Naive thymus-derived CD4-positive, alpha-beta T cell (primary cell): ENCODE data around the gene NUP205. TPM values are rescaled to one million over a fixed set of nuclear protein-coding genes. Genes with fewer than 3 reads are reported as not detected.

Source experiments
- ATAC-seq: fragments of 150-1000 bp; cut with Tn5 transposase; 2 replicates; pipeline ENCODE4 v1.10.0; 2021; ENCODE audit warnings: mild to moderate bottlenecking, moderate library complexity
- CTCF ChIA-PET: fragments of 350-600 bp; sonication (Branson Sonifier 250); formaldehyde crosslinking; loops from one replicate; lab custom pipeline; 2021; ENCODE audit warnings: antibody characterized with exemption; lab: Charles Lee
- POLR2A ChIA-PET: fragments of 350-600 bp; sonication (Branson Sonifier 250); formaldehyde crosslinking; loops from one replicate; lab custom pipeline; 2021; ENCODE audit warnings: antibody characterized with exemption, inconsistent platforms; lab: Charles Lee
- DNase-seq, 9 donors: peaks; one replicate each; pipeline versions ENCODE4 v3.0.0 to v3.0.0-alpha.2; 2020 to 2022; ENCODE audit warnings: mixed read lengths in 1 of 9
- H3K27ac ChIP-seq: one replicate; pipeline ENCODE4 v1.7.0; 2013; ENCODE audit warnings: mild to moderate bottlenecking, low read depth, low read length, moderate library complexity
- H3K27me3 ChIP-seq, 2 donors: one replicate each; pipeline ENCODE4 v1.7.0; 2013; ENCODE audit warnings: low read length in 2 of 2, mild to moderate bottlenecking in 2 of 2, moderate library complexity in 2 of 2; ENCODE audit not compliant: control insufficient read depth in 2 of 2, insufficient read depth in 2 of 2
- H3K36me3 ChIP-seq, 3 experiments: 1 replicate in 2 of 3; 2 replicates in 1 of 3; pipeline ENCODE4 v1.7.0; 2013; ENCODE audit warnings: low read length in 3 of 3, mild to moderate bottlenecking in 3 of 3, moderate library complexity in 1 of 3; ENCODE audit not compliant: insufficient read depth in 3 of 3, control insufficient read depth in 2 of 3
- H3K4me1 ChIP-seq, 2 donors: one replicate each; pipeline ENCODE4 v1.7.0; 2013; ENCODE audit warnings: low read length in 2 of 2, mild to moderate bottlenecking in 2 of 2, moderate library complexity in 1 of 2; ENCODE audit not compliant: control insufficient read depth in 2 of 2, insufficient read depth in 2 of 2
- H3K4me3 ChIP-seq: 2 replicates; pipeline ENCODE4 v1.7.0; 2013; ENCODE audit warnings: mild to moderate bottlenecking, low read length
- H3K9me3 ChIP-seq, 3 experiments: 1 replicate in 2 of 3; 2 replicates in 1 of 3; pipeline ENCODE4 v1.7.0; 2013; ENCODE audit warnings: low read length in 3 of 3; ENCODE audit not compliant: control insufficient read depth in 2 of 3
- H3K27ac Mint-ChIP-seq, 9 donors: one replicate each; pipeline ENCODE4 v1.8.0; 2020 to 2022; ENCODE audit warnings: mixed read lengths in 9 of 9, mild to moderate bottlenecking in 8 of 9, moderate library complexity in 5 of 9, inconsistent platforms in 2 of 9
- H3K27me3 Mint-ChIP-seq, 5 donors: one replicate each; pipeline ENCODE4 v1.8.0; 2021 to 2022; ENCODE audit warnings: mixed read lengths in 5 of 5, mild to moderate bottlenecking in 1 of 5
- H3K36me3 Mint-ChIP-seq, 5 donors: one replicate each; pipeline ENCODE4 v1.8.0; 2020 to 2022; ENCODE audit warnings: mixed read lengths in 5 of 5, mild to moderate bottlenecking in 3 of 5, inconsistent platforms in 1 of 5
- H3K4me1 Mint-ChIP-seq, 7 donors: one replicate each; pipeline ENCODE4 v1.8.0; 2020 to 2022; ENCODE audit warnings: mixed read lengths in 7 of 7, mild to moderate bottlenecking in 3 of 7, inconsistent platforms in 1 of 7
- H3K4me3 Mint-ChIP-seq, 10 donors: one replicate each; pipeline ENCODE4 v1.8.0; 2020 to 2022; ENCODE audit warnings: mild to moderate bottlenecking in 10 of 10, mixed read lengths in 10 of 10, moderate library complexity in 6 of 10, inconsistent platforms in 2 of 10
- H3K9me3 Mint-ChIP-seq, 11 donors: one replicate each; pipeline ENCODE4 v1.8.0; 2020 to 2022; ENCODE audit warnings: mixed read lengths in 11 of 11, mild to moderate bottlenecking in 4 of 11, inconsistent platforms in 1 of 11, moderate library complexity in 1 of 11
- intact Hi-C, 2 donors: fragments of 100-400 bp; cut with micrococcal nuclease; formaldehyde crosslinking; loops; one replicate each; pipeline ENCODE4 v1.15.1; 2023
- polyA plus RNA-seq, 2 donors: library from polyadenylated mRNA; unstranded; fragments of 300-500 nt; fragmentation: Illumina TruSeq; gene quantifications; one replicate each; pipeline ENCODE4 v1.2.3, GENCODE V29; 2021
- total RNA-seq, 6 experiments: library from RNA in 5 of 6; stranded (reverse) in 5 of 6; gene quantifications; 1 replicate in 5 of 6; 2 replicates in 1 of 6; pipeline ENCODE4 v1.2.3 and lab custom pipeline; 2021 to 2026

NUP205 gene
- total and polyA plus RNA-seq, 7 experiments from 2014 or later: 22.9 to 88.8 (median 54.3) TPM

DNA sequence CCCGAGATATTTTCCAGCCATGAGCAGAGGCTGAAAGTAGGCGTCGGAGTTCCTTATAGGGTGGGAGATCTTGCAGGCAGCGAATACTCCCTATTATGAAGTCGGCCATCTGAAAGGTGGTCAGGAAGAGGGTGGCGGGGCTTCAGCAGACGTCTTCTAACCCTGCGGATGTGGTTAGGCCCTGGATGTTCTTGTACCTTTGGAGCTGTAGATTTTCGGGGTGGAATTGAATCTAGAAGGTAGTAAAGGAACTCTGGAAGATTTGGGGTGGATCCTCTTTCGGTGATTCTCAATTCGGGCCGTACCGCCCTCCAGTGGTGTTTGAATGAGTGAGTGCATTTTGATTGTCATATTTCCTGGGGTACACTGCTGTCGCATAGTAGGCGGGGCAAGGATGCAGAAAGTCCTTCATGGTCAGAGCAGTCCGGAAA, 635 bp downstream of the NUP205 start:
- H3K36me3 Mint-ChIP-seq: peaks cover 0 to 14% (median 0%) of the 10 kb centered on the region in 5 donors
- H3K4me1 ChIP-seq: peaks cover 6% of the 10 kb centered on the region in 2 donors
- H3K4me3 ChIP-seq: peak overlapping the region; percentile 89
- H3K9me3 ChIP-seq: no peaks in the 10 kb centered on the region
- intact Hi-C loops: loop anchor here (1.0 to 10.0 kb wide), 6 partner anchors 143 to 1431 kb away; partner anchors contain the start of genes LRGUK (in 1 of the 2) and TMEM140 (in 1 of the 2)
- no peak overlapping the region for H3K27ac Mint-ChIP-seq
- peaks cover 0 to 6% (median 0%) of the 10 kb centered on the region in 3 experiments for H3K36me3 ChIP-seq
- peak; percentile 78 for ATAC-seq
- H3K4me3 Mint-ChIP-seq: no peak overlapping the region
- peaks cover 10 to 35% (median 25%) of the 10 kb centered on the region in 7 donors for H3K4me1 Mint-ChIP-seq
- no peaks in the 10 kb centered on the region for H3K27me3 ChIP-seq
- H3K27ac ChIP-seq: peak overlapping the region; percentile 92
- H3K27me3 Mint-ChIP-seq: peaks cover 0 to 6% (median 0%) of the 10 kb centered on the region in 5 donors
- POLR2A ChIA-PET: interaction anchor here (0.6 to 2.0 kb wide), 3 partner anchors 12 to 278 kb away, joined by 3 to 8 read pairs (median 6); no protein-coding TSS in a partner anchor
- CTCF ChIA-PET: interaction anchor here (1.3 kb wide), 1 partner anchor 58 kb away, joined by 4 read pairs; no protein-coding TSS in a partner anchor
- peak; percentile 36 to 71 (median 66) for DNase-seq
- H3K9me3 Mint-ChIP-seq: peaks cover 0 to 3% (median 0%) of the 10 kb centered on the region in 11 donors

GRCh38 chr7:135558881-135559280, 1.2 kb downstream of the NUP205 start:
- Mint-ChIP-seq H3K27ac (no peak overlapping the region), H3K36me3 (peaks cover 0 to 14% (median 0%) of the 10 kb centered on the region in 5 donors), H3K4me1 (peaks cover 10 to 37% (median 25%) of the 10 kb centered on the region in 7 donors), H3K4me3 (no peak overlapping the region), H3K27me3 (peaks cover 0 to 6% (median 0%) of the 10 kb centered on the region in 5 donors), H3K9me3 (peaks cover 0 to 3% (median 0%) of the 10 kb centered on the region in 11 donors)
- ATAC-seq: no peak
- no peak for DNase-seq
- no peaks in the 10 kb centered on the region for H3K9me3 ChIP-seq
- peaks cover 0 to 6% (median 0%) of the 10 kb centered on the region in 3 experiments for H3K36me3 ChIP-seq
- peak overlapping the region; percentile 92 for H3K27ac ChIP-seq
- H3K4me3 ChIP-seq: peak overlapping the region; percentile 89
- H3K4me1 ChIP-seq: peaks cover 6% of the 10 kb centered on the region in 2 donors
- ChIA-PET POLR2A (interaction anchor here (1.8 to 2.0 kb wide), 2 partner anchors 11 to 278 kb away, joined by 6 to 8 read pairs; no protein-coding TSS in a partner anchor), CTCF (interaction anchor here (0.7 to 1.3 kb wide), 2 partner anchors 48 to 58 kb away, joined by 3 to 4 read pairs; no protein-coding TSS in a partner anchor)
- H3K27me3 ChIP-seq: no peaks in the 10 kb centered on the region
- intact Hi-C loops: loop anchor here (1.0 to 10.0 kb wide), 6 partner anchors 144 to 1432 kb away; partner anchors contain the start of genes LRGUK (in 1 of the 2) and TMEM140 (in 1 of the 2)

GRCh38 chr7:135560631-135561030, 2.9 kb downstream of the NUP205 start:
- peaks cover 0 to 16% (median 0%) of the 10 kb centered on the region in 5 donors for H3K36me3 Mint-ChIP-seq
- CTCF ChIA-PET: interaction anchor here (1.6 kb wide), 1 partner anchor 280 kb away, joined by 6 read pairs; no protein-coding TSS in a partner anchor
- Histone ChIP-seq H3K4me3 (no peak overlapping the region), H3K27ac (no peak overlapping the region), H3K27me3 (no peaks in the 10 kb centered on the region), H3K9me3 (no peaks in the 10 kb centered on the region), H3K4me1 (peaks cover 6% of the 10 kb centered on the region in 2 donors), H3K36me3 (peaks cover 0 to 6% (median 0%) of the 10 kb centered on the region in 3 experiments)
- DNase-seq (no peak), ATAC-seq (no peak)
- H3K27ac Mint-ChIP-seq: peak overlapping the region in 6 of 9 donors; percentile 3 to 38 (median 20)
- peak overlapping the region in 2 of 10 donors; percentile 32 to 48 for H3K4me3 Mint-ChIP-seq
- peaks cover 0 to 3% (median 0%) of the 10 kb centered on the region in 11 donors for H3K9me3 Mint-ChIP-seq
- H3K4me1 Mint-ChIP-seq: peaks cover 10 to 46% (median 26%) of the 10 kb centered on the region in 7 donors
- H3K27me3 Mint-ChIP-seq: no peaks in the 10 kb centered on the region
- POLR2A ChIA-PET: interaction anchor here (0.6 kb wide), 1 partner anchor 95 kb away, joined by 4 read pairs; no protein-coding TSS in a partner anchor
- intact Hi-C loops: no loop called here

DNA sequence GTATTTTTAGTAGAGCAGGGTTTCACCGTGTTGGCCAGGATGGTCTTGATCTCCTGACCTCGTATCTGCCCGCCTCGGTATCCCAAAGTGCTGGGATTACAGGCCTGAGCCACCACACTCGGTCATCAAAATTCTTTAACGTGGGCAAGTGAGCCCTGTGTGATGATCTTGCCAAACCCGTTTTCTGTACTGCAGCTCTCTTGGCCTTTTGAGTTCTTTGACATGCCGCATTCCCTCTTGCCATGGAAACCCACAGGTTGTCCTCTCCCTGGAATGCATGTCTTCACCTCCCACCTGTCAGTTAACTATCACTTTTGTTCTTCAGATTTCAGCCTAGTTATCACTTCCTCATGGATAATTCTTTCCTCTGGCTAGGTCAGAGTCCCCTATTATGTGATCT, 5.0 kb downstream of the NUP205 start:
- ATAC-seq: no peak
- Histone ChIP-seq H3K4me3 (no peak overlapping the region), H3K27ac (no peak overlapping the region), H3K27me3 (no peaks in the 10 kb centered on the region), H3K4me1 (peaks cover 6% of the 10 kb centered on the region in 2 donors), H3K9me3 (no peaks in the 10 kb centered on the region), H3K36me3 (peaks cover 0 to 9% (median 0%) of the 10 kb centered on the region in 3 experiments)
- no peaks in the 10 kb centered on the region for H3K27me3 Mint-ChIP-seq
- intact Hi-C loops: no loop called here
- ChIA-PET CTCF (no interaction called here), POLR2A (interaction anchor here (0.7 to 1.1 kb wide), 2 partner anchors 9 to 51 kb away, joined by 3 read pairs; no protein-coding TSS in a partner anchor)
- H3K4me3 Mint-ChIP-seq: peak overlapping the region in 1 of 10 donors; percentile 25
- peaks cover 0 to 3% (median 0%) of the 10 kb centered on the region in 11 donors for H3K9me3 Mint-ChIP-seq
- peaks cover 18 to 53% (median 32%) of the 10 kb centered on the region in 7 donors for H3K4me1 Mint-ChIP-seq
- DNase-seq: no peak
- H3K36me3 Mint-ChIP-seq: peaks cover 0 to 21% (median 0%) of the 10 kb centered on the region in 5 donors
- H3K27ac Mint-ChIP-seq: peak overlapping the region in 2 of 9 donors; percentile 4 to 41

DNA sequence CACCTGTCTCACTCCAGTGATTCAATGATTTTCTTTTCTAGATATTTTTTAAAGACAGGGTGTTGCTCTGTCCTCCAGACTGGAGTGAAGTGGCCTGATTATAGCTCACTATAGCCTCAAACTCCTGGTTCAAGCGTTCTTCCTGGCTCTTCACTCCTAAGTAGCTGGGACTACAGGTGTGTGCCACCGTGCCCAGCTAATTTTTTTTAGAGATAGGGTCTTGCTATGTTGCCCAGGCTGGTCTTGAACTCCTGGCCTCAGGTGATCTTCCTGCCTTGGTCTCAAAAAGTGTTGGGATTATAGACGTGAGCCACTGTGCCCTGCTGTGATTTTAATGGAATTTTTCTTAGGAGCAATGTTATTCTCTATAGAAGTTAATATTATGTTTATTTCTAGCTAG, 14.1 kb downstream of the NUP205 start:
- CTCF ChIA-PET: no interaction called here
- intact Hi-C loops: loop anchor here in 1 of 2 donors (2.0 to 5.0 kb wide), 2 partner anchors 15 to 290 kb away; no protein-coding TSS in a partner anchor
- Histone ChIP-seq H3K27me3 (no peaks in the 10 kb centered on the region), H3K4me3 (no peak overlapping the region), H3K36me3 (peaks cover 18 to 45% (median 19%) of the 10 kb centered on the region in 3 experiments), H3K27ac (no peak overlapping the region), H3K9me3 (no peaks in the 10 kb centered on the region), H3K4me1 (no peaks in the 10 kb centered on the region)
- Mint-ChIP-seq H3K4me1 (peaks cover 13 to 27% (median 24%) of the 10 kb centered on the region in 7 donors), H3K4me3 (no peak overlapping the region), H3K27ac (no peak overlapping the region), H3K9me3 (peaks cover 0 to 10% (median 0%) of the 10 kb centered on the region in 11 donors), H3K36me3 (peaks cover 11 to 36% (median 32%) of the 10 kb centered on the region in 5 donors), H3K27me3 (no peaks in the 10 kb centered on the region)
- no peak for ATAC-seq
- no peak for DNase-seq
- POLR2A ChIA-PET: interaction anchor here (0.8 kb wide), 1 partner anchor 9 kb away, joined by 3 read pairs; no protein-coding TSS in a partner anchor

- DNase-seq (no peak), ATAC-seq (no peak)
- Mint-ChIP-seq H3K4me3 (no peak overlapping the region), H3K4me1 (peaks cover 11 to 26% (median 22%) of the 10 kb centered on the region in 7 donors), H3K27me3 (no peaks in the 10 kb centered on the region), H3K27ac (no peak overlapping the region), H3K9me3 (peaks cover 0 to 10% (median 0%) of the 10 kb centered on the region in 11 donors), H3K36me3 (peaks cover 15 to 46% (median 39%) of the 10 kb centered on the region in 5 donors)
- no peaks in the 10 kb centered on the region for H3K9me3 ChIP-seq
- POLR2A ChIA-PET: interaction anchor here (0.6 kb wide), 1 partner anchor 150 kb away, joined by 3 read pairs; no protein-coding TSS in a partner anchor
- no peaks in the 10 kb centered on the region for H3K4me1 ChIP-seq
- H3K27ac ChIP-seq: no peak overlapping the region
- intact Hi-C loops: loop anchor here in 1 of 2 donors (5.0 kb wide), 1 partner anchor 291 kb away; no protein-coding TSS in a partner anchor
- CTCF ChIA-PET: no interaction called here
- peaks cover 27 to 58% (median 34%) of the 10 kb centered on the region in 3 experiments for H3K36me3 ChIP-seq
- no peaks in the 10 kb centered on the region for H3K27me3 ChIP-seq
- no peak overlapping the region for H3K4me3 ChIP-seq
Observed at GRCh38 chr7:135573541-135573940, 15.8 kb downstream of the NUP205 start.
